ENCODE measurements around the gene SLC5A6.

DNA sequence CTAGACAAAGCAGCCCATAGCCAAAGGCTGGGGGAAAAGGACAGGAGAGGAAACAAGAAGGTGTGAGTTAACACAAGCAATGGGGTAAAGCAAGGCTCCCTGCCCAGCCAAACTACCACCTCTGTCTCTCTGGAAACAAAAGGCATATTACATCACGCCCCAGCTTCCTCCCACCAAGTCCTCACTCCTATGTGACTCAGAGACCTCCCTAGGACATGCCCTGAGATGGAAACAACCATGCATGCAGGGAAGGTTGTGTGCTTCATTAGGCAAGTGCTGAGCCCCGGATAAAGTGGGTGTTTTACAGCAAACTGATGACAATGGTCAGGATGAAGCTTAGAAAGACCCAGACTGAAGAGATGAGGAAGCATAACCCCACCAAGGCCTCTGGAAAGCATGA lies 9.2 kb downstream of the SLC5A6 start:
- TF ChIP-seq POLR2A (IDR thresholded peaks at IDR 0.05; ENCODE audit: low read length): no peak
- TF ChIP-seq GATA1 (IDR thresholded peaks at IDR 0.05; ENCODE audit: low read depth, low read length): no peak

Data from erythroblast (primary cell).